ENCODE results near the gene CHRDL2.
"Not testable (repeated sequence)": the region's sequence is repeated elsewhere in the genome, so short reads cannot be mapped to it uniquely, and the experiment has no call there.

Gene CHRDL2

GRCh38 chr11:74669211-74670160, 61.7 kb downstream of the CHRDL2 start:
- no peak for DNase-seq

GRCh38 chr11:74663315-74663714, 67.9 kb downstream of the CHRDL2 start:
- no peak for DNase-seq

- no peak for DNase-seq
Observed at GRCh38 chr11:74662487-74663103, 68.6 kb downstream of the CHRDL2 start.

GRCh38 chr11:74659124-74659523, 72.1 kb downstream of the CHRDL2 start:
- DNase-seq = not testable (repeated sequence)

GRCh38 chr11:74654976-74655375, 76.2 kb downstream of the CHRDL2 start:
- DNase-seq = no peak

- no peak for DNase-seq
Observed at GRCh38 chr11:74650498-74650897, 80.7 kb downstream of the CHRDL2 start.

- no peak for DNase-seq
Observed at GRCh38 chr11:74648894-74649293, 82.3 kb downstream of the CHRDL2 start.

- no peak for DNase-seq
Observed at GRCh38 chr11:74647831-74648230, 83.4 kb downstream of the CHRDL2 start.

- no peak for DNase-seq
Observed at GRCh38 chr11:74647404-74647803, 83.8 kb downstream of the CHRDL2 start.

- no peak for DNase-seq
Observed at GRCh38 chr11:74646954-74647353, 84.3 kb downstream of the CHRDL2 start.

Data from activated naive CD4-positive, alpha-beta T cell (primary cell).